ENCODE measurements around the gene QPCT. TPM values are rescaled to one million over a fixed set of nuclear protein-coding genes. Genes with fewer than 3 reads are reported as not detected.

QPCT gene
- total RNA-seq, 1 experiment from 2014 or later: 13.6 TPM

DNA sequence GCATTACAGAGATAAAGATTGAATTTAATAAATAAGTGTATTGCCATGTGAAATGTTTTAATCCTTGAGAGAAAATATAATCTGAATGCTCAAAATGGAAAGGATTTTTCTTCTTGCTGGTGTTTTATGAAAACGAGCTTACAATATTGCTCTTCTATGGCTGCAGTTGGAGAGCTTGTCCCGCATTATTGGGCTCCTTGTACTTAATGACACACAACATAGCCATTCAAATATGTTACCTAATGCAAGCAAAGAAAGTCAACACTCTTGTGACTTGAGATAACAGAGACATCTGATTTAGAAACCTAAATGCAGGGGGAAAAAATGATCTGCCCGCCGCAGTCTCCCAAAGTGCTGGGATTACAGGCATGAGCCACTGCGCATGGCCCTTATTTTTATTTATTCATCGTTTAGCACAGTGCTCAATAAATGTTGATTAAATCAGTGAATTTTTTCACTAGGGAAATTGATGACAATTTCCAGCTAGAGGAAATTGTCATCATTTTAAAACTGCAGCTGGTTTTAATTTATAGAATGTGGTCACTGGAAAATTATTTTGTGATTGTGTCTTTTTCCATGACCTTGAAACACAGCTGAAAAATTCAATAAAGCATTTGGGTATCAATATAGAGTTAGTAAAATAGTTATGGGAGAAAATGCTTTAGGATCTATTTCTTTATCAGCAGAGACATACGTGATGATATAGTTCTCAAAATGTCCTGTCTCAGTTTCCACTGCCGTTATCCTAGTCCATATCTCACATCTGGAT lies 17.4 kb upstream of the QPCT start:
- POLR2A ChIA-PET: no interaction called here
- Mint-ChIP-seq H3K27ac (no peak overlapping the region), H3K27me3 (ENCODE audit: low read depth) (peaks cover 20% of the 10 kb centered on the region), H3K4me1 (peaks cover 21% of the 10 kb centered on the region), H3K9me3 (no peaks in the 10 kb centered on the region), H3K4me3 (no peak overlapping the region), H3K36me3 (peaks cover 2% of the 10 kb centered on the region; the same call in 1 of the 2 replicates)
- no peak for DNase-seq (ENCODE audit: low spot score)
- CTCF ChIA-PET: no interaction called here
- TF ChIP-seq, protein P1, sequence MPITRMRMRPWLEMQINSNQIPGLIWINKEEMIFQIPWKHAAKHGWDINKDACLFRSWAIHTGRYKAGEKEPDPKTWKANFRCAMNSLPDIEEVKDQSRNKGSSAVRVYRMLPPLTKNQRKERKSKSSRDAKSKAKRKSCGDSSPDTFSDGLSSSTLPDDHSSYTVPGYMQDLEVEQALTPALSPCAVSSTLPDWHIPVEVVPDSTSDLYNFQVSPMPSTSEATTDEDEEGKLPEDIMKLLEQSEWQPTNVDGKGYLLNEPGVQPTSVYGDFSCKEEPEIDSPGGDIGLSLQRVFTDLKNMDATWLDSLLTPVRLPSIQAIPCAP (CRISPR knock-in tag; IDR thresholded peaks at IDR 0.05): no peak
- TF ChIP-seq, protein P2, sequence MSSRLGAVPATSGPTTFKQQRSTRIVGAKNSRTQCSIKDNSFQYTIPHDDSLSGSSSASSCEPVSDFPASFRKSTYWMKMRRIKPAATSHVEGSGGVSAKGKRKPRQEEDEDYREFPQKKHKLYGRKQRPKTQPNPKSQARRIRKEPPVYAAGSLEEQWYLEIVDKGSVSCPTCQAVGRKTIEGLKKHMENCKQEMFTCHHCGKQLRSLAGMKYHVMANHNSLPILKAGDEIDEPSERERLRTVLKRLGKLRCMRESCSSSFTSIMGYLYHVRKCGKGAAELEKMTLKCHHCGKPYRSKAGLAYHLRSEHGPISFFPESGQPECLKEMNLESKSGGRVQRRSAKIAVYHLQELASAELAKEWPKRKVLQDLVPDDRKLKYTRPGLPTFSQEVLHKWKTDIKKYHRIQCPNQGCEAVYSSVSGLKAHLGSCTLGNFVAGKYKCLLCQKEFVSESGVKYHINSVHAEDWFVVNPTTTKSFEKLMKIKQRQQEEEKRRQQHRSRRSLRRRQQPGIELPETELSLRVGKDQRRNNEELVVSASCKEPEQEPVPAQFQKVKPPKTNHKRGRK (CRISPR knock-in tag; IDR thresholded peaks at IDR 0.05; ENCODE audit: borderline replicate concordance): no peak
- TF ChIP-seq KAT7 (CRISPR knock-in tag; IDR thresholded peaks at IDR 0.05; ENCODE audit: borderline replicate concordance) (no peak), FOXP1 (CRISPR knock-in tag; IDR thresholded peaks at IDR 0.05; ENCODE audit: borderline replicate concordance) (no peak)
- TF ChIP-seq, protein P3, sequence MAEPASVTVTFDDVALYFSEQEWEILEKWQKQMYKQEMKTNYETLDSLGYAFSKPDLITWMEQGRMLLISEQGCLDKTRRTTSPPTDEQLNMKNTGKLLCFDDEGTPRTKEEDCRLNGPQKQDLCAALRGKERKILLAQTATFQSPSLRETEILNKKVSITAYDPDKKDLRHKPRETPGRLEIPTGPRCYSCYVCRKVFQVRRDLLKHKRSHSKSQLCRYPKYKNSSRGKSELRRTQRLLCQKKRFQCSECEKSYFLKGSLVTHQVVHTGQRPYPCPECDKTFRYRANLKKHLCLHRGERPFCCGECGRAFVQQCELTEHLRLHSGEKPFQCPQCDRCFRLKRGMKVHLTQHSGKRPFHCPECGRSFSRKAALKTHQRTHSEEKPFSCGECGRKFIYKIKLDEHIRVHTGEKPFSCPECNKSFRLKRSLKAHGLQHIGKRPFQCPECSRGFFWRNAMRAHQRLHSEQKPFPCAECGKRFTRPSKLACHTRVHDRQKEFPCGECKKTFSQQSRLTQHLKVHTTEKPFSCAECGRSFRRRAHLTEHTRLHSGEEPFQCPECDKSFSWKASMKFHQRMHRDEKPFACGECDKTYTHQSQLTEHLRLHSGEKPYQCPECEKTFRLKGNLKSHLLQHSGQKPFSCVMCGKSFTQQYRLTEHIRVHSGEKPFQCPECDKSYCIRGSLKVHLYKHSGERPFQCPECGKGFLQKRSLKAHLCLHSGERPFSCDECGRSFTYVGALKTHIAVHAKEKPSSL (CRISPR knock-in tag; conservative IDR thresholded peaks at IDR 0.05): no peak
- TF ChIP-seq, protein P4, sequence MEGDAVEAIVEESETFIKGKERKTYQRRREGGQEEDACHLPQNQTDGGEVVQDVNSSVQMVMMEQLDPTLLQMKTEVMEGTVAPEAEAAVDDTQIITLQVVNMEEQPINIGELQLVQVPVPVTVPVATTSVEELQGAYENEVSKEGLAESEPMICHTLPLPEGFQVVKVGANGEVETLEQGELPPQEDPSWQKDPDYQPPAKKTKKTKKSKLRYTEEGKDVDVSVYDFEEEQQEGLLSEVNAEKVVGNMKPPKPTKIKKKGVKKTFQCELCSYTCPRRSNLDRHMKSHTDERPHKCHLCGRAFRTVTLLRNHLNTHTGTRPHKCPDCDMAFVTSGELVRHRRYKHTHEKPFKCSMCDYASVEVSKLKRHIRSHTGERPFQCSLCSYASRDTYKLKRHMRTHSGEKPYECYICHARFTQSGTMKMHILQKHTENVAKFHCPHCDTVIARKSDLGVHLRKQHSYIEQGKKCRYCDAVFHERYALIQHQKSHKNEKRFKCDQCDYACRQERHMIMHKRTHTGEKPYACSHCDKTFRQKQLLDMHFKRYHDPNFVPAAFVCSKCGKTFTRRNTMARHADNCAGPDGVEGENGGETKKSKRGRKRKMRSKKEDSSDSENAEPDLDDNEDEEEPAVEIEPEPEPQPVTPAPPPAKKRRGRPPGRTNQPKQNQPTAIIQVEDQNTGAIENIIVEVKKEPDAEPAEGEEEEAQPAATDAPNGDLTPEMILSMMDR (IDR thresholded peaks at IDR 0.05): no peak
- ATAC-seq: no peak

DNA sequence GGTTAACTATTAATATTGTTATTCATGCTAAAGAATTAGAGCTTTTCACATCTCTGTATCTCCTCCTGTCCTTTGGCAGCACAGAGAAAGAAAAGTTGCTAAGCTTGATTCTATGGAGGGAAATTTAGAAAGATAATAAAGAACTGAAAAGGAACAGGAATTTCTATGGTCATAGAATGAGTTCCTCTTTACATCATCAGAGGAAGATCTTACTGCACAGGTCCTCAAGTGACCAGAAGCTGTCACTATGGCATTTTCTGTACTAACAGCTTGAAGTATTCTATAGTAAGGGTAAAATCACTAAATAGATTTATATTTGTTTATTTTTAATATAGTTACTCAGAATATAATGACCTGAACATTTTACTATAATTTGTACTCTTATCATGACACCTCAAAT lies 13.7 kb upstream of the QPCT start:
- Mint-ChIP-seq H3K4me1 (peaks cover 4% of the 10 kb centered on the region; the same call in 1 of the 2 replicates), H3K4me3 (no peak overlapping the region), H3K9me3 (no peaks in the 10 kb centered on the region), H3K27me3 (ENCODE audit: low read depth) (peaks cover 11% of the 10 kb centered on the region), H3K36me3 (no peaks in the 10 kb centered on the region), H3K27ac (no peak overlapping the region)
- DNase-seq (ENCODE audit: low spot score): no peak
- POLR2A ChIA-PET: no interaction called here
- CTCF ChIA-PET: interaction anchor here (2.4 kb wide), 1 partner anchor 13 kb away, joined by 6 read pairs; no protein-coding TSS in a partner anchor
- ATAC-seq: no peak
- TF ChIP-seq ZNF232 (CRISPR knock-in tag; IDR thresholded peaks at IDR 0.05) (no peak), TEAD1 (CRISPR knock-in tag; IDR thresholded peaks at IDR 0.05) (no peak), NFATC4 (CRISPR knock-in tag; IDR thresholded peaks at IDR 0.05) (no peak), MXD4 (CRISPR knock-in tag; IDR thresholded peaks at IDR 0.05; ENCODE audit: borderline replicate concordance) (no peak)
- TF ChIP-seq, protein P1 (CRISPR knock-in tag; IDR thresholded peaks at IDR 0.05): no peak
- TF ChIP-seq, protein P5, sequence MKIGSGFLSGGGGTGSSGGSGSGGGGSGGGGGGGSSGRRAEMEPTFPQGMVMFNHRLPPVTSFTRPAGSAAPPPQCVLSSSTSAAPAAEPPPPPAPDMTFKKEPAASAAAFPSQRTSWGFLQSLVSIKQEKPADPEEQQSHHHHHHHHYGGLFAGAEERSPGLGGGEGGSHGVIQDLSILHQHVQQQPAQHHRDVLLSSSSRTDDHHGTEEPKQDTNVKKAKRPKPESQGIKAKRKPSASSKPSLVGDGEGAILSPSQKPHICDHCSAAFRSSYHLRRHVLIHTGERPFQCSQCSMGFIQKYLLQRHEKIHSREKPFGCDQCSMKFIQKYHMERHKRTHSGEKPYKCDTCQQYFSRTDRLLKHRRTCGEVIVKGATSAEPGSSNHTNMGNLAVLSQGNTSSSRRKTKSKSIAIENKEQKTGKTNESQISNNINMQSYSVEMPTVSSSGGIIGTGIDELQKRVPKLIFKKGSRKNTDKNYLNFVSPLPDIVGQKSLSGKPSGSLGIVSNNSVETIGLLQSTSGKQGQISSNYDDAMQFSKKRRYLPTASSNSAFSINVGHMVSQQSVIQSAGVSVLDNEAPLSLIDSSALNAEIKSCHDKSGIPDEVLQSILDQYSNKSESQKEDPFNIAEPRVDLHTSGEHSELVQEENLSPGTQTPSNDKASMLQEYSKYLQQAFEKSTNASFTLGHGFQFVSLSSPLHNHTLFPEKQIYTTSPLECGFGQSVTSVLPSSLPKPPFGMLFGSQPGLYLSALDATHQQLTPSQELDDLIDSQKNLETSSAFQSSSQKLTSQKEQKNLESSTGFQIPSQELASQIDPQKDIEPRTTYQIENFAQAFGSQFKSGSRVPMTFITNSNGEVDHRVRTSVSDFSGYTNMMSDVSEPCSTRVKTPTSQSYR (CRISPR knock-in tag; IDR thresholded peaks at IDR 0.05): no peak
- TF ChIP-seq, protein P6, sequence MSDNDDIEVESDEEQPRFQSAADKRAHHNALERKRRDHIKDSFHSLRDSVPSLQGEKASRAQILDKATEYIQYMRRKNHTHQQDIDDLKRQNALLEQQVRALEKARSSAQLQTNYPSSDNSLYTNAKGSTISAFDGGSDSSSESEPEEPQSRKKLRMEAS (CRISPR knock-in tag; IDR thresholded peaks at IDR 0.05): no peak
